Measurements from ENCODE around the gene ZBTB2.

DNA sequence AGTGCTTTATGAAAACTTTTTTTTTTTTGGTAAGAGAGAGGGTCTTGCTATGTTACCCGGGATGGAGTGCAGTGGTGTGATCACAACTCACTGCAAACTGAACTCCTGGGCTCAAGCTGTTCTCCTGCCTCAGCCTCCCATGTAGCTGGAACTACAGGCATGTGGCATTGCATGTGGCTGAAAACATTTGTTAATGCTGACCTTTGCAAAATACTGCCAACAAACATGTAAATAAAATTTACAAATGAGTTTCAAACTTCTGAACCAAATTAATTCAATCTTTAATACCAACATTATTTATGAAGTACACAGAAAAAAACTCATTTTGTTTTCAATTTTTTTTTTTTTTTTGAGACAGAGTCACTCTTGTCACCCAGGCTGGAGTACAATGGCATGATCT lies 26.1 kb upstream of the ZBTB2 start:
- TF ChIP-seq, protein P1, sequence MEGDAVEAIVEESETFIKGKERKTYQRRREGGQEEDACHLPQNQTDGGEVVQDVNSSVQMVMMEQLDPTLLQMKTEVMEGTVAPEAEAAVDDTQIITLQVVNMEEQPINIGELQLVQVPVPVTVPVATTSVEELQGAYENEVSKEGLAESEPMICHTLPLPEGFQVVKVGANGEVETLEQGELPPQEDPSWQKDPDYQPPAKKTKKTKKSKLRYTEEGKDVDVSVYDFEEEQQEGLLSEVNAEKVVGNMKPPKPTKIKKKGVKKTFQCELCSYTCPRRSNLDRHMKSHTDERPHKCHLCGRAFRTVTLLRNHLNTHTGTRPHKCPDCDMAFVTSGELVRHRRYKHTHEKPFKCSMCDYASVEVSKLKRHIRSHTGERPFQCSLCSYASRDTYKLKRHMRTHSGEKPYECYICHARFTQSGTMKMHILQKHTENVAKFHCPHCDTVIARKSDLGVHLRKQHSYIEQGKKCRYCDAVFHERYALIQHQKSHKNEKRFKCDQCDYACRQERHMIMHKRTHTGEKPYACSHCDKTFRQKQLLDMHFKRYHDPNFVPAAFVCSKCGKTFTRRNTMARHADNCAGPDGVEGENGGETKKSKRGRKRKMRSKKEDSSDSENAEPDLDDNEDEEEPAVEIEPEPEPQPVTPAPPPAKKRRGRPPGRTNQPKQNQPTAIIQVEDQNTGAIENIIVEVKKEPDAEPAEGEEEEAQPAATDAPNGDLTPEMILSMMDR (IDR thresholded peaks at IDR 0.05), result no peak
- no peak for TF ChIP-seq POLR2A (IDR thresholded peaks at IDR 0.05)

Measured in heart left ventricle (tissue), 13 donors.